Measurements from ENCODE around the gene CXXC1.

The CXXC1 gene

GRCh38 chr18:50284255-50284885 is 3.1 kb downstream of the CXXC1 start:
- 94 to 95% methylated on average over 15 of the region's 15 CpGs for WGBS, 2 experiments
- H3K27ac ChIP-seq (ENCODE audit: insufficient read depth, low read depth, low read length, poor library complexity, severe bottlenecking): no peak overlapping the region

GRCh38 chr18:50283469-50284209 is 3.9 kb downstream of the CXXC1 start:
- H3K4me3 ChIP-seq (ENCODE audit: insufficient read depth, low read depth, low read length): no peak overlapping the region
- WGBS, 2 experiments: 96 to 97% methylated on average over 29 of the region's 29 CpGs
- no peak overlapping the region for H3K27ac ChIP-seq (ENCODE audit: insufficient read depth, low read depth, low read length, poor library complexity, severe bottlenecking)
- H3K9me3 ChIP-seq (ENCODE audit: control insufficient read depth, low read length): no peaks in the 10 kb centered on the region
- peaks cover 13% of the 10 kb centered on the region for H3K4me1 ChIP-seq (ENCODE audit: control insufficient read depth, insufficient read depth, low read length)
- H3K36me3 ChIP-seq (ENCODE audit: control insufficient read depth, insufficient read depth, low read length): peaks cover 30% of the 10 kb centered on the region
- H3K27me3 ChIP-seq (ENCODE audit: control insufficient read depth, insufficient read depth, low read length, poor library complexity, severe bottlenecking): no peaks in the 10 kb centered on the region

More at GRCh38 chr18:50284255-50284885, 3.1 kb downstream of the CXXC1 start:
- Histone ChIP-seq H3K4me1 (ENCODE audit: control insufficient read depth, insufficient read depth, low read length) (peaks cover 13% of the 10 kb centered on the region), H3K27me3 (ENCODE audit: control insufficient read depth, insufficient read depth, low read length, poor library complexity, severe bottlenecking) (no peaks in the 10 kb centered on the region), H3K9me3 (ENCODE audit: control insufficient read depth, low read length) (no peaks in the 10 kb centered on the region), H3K4me3 (ENCODE audit: insufficient read depth, low read depth, low read length) (no peak overlapping the region), H3K36me3 (ENCODE audit: control insufficient read depth, insufficient read depth, low read length) (peaks cover 26% of the 10 kb centered on the region)

- no peaks in the 10 kb centered on the region for H3K27me3 ChIP-seq (ENCODE audit: control insufficient read depth, insufficient read depth, low read length, poor library complexity, severe bottlenecking)
- no peaks in the 10 kb centered on the region for H3K9me3 ChIP-seq (ENCODE audit: control insufficient read depth, low read length)
- H3K36me3 ChIP-seq (ENCODE audit: control insufficient read depth, insufficient read depth, low read length): peaks cover 34% of the 10 kb centered on the region
- peaks cover 13% of the 10 kb centered on the region for H3K4me1 ChIP-seq (ENCODE audit: control insufficient read depth, insufficient read depth, low read length)
- no peak overlapping the region for H3K27ac ChIP-seq (ENCODE audit: insufficient read depth, low read depth, low read length, poor library complexity, severe bottlenecking)
- no peak overlapping the region for H3K4me3 ChIP-seq (ENCODE audit: insufficient read depth, low read depth, low read length)
- WGBS, 2 experiments: 96 to 97% methylated on average over 42 of the region's 42 CpGs
These were observed 4.8 kb downstream of the CXXC1 start for GRCh38 chr18:50282521-50283335.

GRCh38 chr18:50281972-50282520 is 5.4 kb downstream of the CXXC1 start:
- Histone ChIP-seq H3K27ac (ENCODE audit: insufficient read depth, low read depth, low read length, poor library complexity, severe bottlenecking) (peak overlapping the region; percentile 73), H3K9me3 (ENCODE audit: control insufficient read depth, low read length) (no peaks in the 10 kb centered on the region), H3K4me3 (ENCODE audit: insufficient read depth, low read depth, low read length) (peak overlapping the region; percentile 86), H3K27me3 (ENCODE audit: control insufficient read depth, insufficient read depth, low read length, poor library complexity, severe bottlenecking) (no peaks in the 10 kb centered on the region), H3K4me1 (ENCODE audit: control insufficient read depth, insufficient read depth, low read length) (peaks cover 13% of the 10 kb centered on the region), H3K36me3 (ENCODE audit: control insufficient read depth, insufficient read depth, low read length) (peaks cover 35% of the 10 kb centered on the region)
- 46% methylated on average over 35 of the region's 35 CpGs for WGBS, 2 experiments

GRCh38 chr18:50281295-50281971 is 6.1 kb downstream of the CXXC1 start, which contains the start of gene MBD1:
MBD1 (minus strand) TSS chr18:50281523; CDS start chr18:50279992, 1,531 bp downstream.
- no peaks in the 10 kb centered on the region for H3K27me3 ChIP-seq (ENCODE audit: control insufficient read depth, insufficient read depth, low read length, poor library complexity, severe bottlenecking)
- no peaks in the 10 kb centered on the region for H3K9me3 ChIP-seq (ENCODE audit: control insufficient read depth, low read length)
- peaks cover 41% of the 10 kb centered on the region for H3K36me3 ChIP-seq (ENCODE audit: control insufficient read depth, insufficient read depth, low read length)
- whole genome bisulfite sequencing, 2 experiments: 0% methylated on average over 63 of the region's 63 CpGs
- peak within 1 kb of the TSS; percentile 86 for H3K4me3 ChIP-seq (ENCODE audit: insufficient read depth, low read depth, low read length)
- H3K4me1 ChIP-seq (ENCODE audit: control insufficient read depth, insufficient read depth, low read length): peaks cover 10% of the 10 kb centered on the region
- peak within 1 kb of the TSS; percentile 73 for H3K27ac ChIP-seq (ENCODE audit: insufficient read depth, low read depth, low read length, poor library complexity, severe bottlenecking)

GRCh38 chr18:50280707-50281294 is 6.7 kb downstream of the CXXC1 start:
- peaks cover 8% of the 10 kb centered on the region for H3K4me1 ChIP-seq (ENCODE audit: control insufficient read depth, insufficient read depth, low read length)
- H3K9me3 ChIP-seq (ENCODE audit: control insufficient read depth, low read length): no peaks in the 10 kb centered on the region
- WGBS, 2 experiments: 3 to 4% methylated on average over 16 of the region's 16 CpGs
- peak overlapping the region; percentile 86 for H3K4me3 ChIP-seq (ENCODE audit: insufficient read depth, low read depth, low read length)
- H3K27ac ChIP-seq (ENCODE audit: insufficient read depth, low read depth, low read length, poor library complexity, severe bottlenecking): peak overlapping the region; percentile 73
- no peaks in the 10 kb centered on the region for H3K27me3 ChIP-seq (ENCODE audit: control insufficient read depth, insufficient read depth, low read length, poor library complexity, severe bottlenecking)
- peaks cover 47% of the 10 kb centered on the region for H3K36me3 ChIP-seq (ENCODE audit: control insufficient read depth, insufficient read depth, low read length)

- peaks cover 8% of the 10 kb centered on the region for H3K4me1 ChIP-seq (ENCODE audit: control insufficient read depth, insufficient read depth, low read length)
- no peak overlapping the region for H3K4me3 ChIP-seq (ENCODE audit: insufficient read depth, low read depth, low read length)
- H3K9me3 ChIP-seq (ENCODE audit: control insufficient read depth, low read length): no peaks in the 10 kb centered on the region
- no peak overlapping the region for H3K27ac ChIP-seq (ENCODE audit: insufficient read depth, low read depth, low read length, poor library complexity, severe bottlenecking)
- H3K27me3 ChIP-seq (ENCODE audit: control insufficient read depth, insufficient read depth, low read length, poor library complexity, severe bottlenecking): no peaks in the 10 kb centered on the region
- WGBS, 2 experiments: 96 to 98% methylated on average over 7 of the region's 7 CpGs
- peaks cover 50% of the 10 kb centered on the region for H3K36me3 ChIP-seq (ENCODE audit: control insufficient read depth, insufficient read depth, low read length)
These were observed 7.7 kb downstream of the CXXC1 start for GRCh38 chr18:50279752-50280151.

- no peak overlapping the region for H3K27ac ChIP-seq (ENCODE audit: insufficient read depth, low read depth, low read length, poor library complexity, severe bottlenecking)
- H3K9me3 ChIP-seq (ENCODE audit: control insufficient read depth, low read length): no peaks in the 10 kb centered on the region
- 93 to 98% methylated on average over 4 of the region's 6 CpGs for WGBS, 2 experiments
- peaks cover 48% of the 10 kb centered on the region for H3K36me3 ChIP-seq (ENCODE audit: control insufficient read depth, insufficient read depth, low read length)
- no peak overlapping the region for H3K4me3 ChIP-seq (ENCODE audit: insufficient read depth, low read depth, low read length)
- H3K27me3 ChIP-seq (ENCODE audit: control insufficient read depth, insufficient read depth, low read length, poor library complexity, severe bottlenecking): no peaks in the 10 kb centered on the region
- peaks cover 8% of the 10 kb centered on the region for H3K4me1 ChIP-seq (ENCODE audit: control insufficient read depth, insufficient read depth, low read length)
These were observed 9.6 kb downstream of the CXXC1 start for GRCh38 chr18:50277942-50278341.

GRCh38 chr18:50276452-50276851 is 11.0 kb downstream of the CXXC1 start:
- 93 to 94% methylated on average over 4 of the region's 4 CpGs for WGBS, 2 experiments
- Histone ChIP-seq H3K36me3 (ENCODE audit: control insufficient read depth, insufficient read depth, low read length) (peaks cover 60% of the 10 kb centered on the region), H3K27ac (ENCODE audit: insufficient read depth, low read depth, low read length, poor library complexity, severe bottlenecking) (no peak overlapping the region), H3K4me3 (ENCODE audit: insufficient read depth, low read depth, low read length) (no peak overlapping the region), H3K9me3 (ENCODE audit: control insufficient read depth, low read length) (no peaks in the 10 kb centered on the region), H3K4me1 (ENCODE audit: control insufficient read depth, insufficient read depth, low read length) (peaks cover 8% of the 10 kb centered on the region), H3K27me3 (ENCODE audit: control insufficient read depth, insufficient read depth, low read length, poor library complexity, severe bottlenecking) (no peaks in the 10 kb centered on the region)

Data from ectodermal cell (in vitro differentiated cells).